NCI-H187 (cell line): Measurements from ENCODE around the gene ITIH3.

ENCODE experiments used
- DNase-seq, 2 experiments: peaks; one replicate each; lab custom pipeline; 2025; lab: John Stamatoyannopoulos, UW

ITIH3 gene

DNA sequence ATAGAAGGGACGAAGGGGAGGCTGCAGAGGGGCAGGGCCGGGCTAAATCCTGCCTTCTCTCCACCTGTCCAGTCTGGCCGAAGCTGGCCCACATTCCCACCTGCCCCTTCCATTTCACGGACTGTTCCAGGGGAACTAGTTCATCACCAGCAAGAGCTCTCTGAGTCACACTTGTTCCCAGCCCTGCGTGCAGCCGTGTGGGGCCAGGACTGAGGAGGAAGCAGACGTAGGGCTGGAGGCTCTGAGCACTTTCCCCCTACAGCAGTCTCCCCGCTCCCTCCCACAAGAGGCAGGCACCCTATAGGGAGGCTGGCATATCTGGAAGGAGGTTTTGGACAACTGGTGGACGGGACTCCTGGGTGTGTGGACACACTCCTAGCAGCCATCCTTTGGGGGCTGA lies 32.8 kb downstream of the ITIH3 start:
- no peak for DNase-seq

DNA sequence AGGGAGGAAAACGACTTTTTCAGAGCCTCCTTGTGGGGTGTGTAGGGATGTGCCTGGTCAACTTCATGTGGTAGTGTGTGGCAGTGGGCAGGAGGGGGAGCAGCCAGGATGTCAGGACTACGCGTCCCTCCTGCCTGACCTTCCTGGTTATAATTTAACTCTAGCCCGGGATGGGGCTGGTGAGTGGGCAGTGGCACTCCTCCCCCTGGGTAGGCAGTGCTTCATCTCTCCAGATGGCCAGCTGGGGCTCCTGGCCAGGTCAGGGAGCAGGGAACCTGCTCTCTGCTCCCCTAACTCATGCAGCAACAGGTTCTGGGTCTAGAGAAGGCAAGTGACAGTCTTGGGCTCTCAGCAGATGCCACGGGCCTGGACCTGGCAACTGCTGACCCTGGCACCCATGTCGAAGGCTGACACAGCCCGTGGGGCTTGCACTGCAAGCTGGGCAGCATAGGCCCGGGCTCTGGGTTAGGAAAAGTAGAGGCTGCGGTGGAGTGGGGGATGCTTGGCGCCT lies 33.3 kb downstream of the ITIH3 start:
- no peak for DNase-seq

DNA sequence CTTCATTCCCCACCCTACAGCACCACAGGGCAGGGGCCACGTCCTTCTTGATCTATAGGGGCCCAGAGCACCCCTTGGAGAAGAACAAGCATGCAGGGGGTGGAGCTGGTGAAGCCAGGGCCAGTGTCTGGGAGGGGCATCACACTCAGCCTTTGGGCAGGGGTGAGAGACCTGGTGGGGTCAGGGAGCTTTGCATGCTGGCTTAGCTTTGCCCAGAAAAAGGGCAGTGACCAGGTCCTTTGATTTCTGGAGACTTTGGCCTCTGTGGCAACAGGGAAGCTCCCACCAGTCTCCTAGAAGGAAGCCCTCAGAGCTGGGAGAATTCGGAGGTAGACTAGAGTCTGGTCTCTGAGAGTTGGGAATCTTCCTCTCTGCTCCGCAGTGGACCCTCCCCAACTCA lies 34.9 kb downstream of the ITIH3 start:
- no peak for DNase-seq

DNA sequence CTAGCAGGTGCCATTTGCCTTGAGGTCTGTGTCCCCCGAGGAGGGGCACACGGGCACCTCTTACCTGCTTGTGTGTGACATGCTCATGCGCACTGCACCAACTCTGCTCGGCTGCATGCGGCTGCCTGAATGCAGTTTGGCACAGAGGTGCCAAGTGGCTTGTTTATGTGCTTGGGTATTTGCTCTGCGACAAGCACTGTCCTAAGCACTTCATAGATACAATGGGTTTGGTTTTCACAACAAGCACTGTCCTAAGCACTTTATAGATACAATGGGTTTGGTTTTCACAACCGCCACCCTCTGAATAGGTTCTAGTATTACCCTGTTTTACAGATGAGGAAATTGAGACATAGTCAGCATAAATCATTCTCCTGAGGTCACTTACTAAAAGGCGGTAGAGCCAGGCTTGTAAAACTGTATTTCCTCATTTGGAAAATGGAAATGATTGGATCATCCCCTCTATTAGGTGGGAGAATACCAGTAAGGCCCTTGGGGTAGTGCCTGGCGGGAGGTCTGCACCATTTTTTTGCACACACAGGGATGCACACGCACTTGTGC lies 35.4 kb downstream of the ITIH3 start:
- DNase-seq, result no peak

DNA sequence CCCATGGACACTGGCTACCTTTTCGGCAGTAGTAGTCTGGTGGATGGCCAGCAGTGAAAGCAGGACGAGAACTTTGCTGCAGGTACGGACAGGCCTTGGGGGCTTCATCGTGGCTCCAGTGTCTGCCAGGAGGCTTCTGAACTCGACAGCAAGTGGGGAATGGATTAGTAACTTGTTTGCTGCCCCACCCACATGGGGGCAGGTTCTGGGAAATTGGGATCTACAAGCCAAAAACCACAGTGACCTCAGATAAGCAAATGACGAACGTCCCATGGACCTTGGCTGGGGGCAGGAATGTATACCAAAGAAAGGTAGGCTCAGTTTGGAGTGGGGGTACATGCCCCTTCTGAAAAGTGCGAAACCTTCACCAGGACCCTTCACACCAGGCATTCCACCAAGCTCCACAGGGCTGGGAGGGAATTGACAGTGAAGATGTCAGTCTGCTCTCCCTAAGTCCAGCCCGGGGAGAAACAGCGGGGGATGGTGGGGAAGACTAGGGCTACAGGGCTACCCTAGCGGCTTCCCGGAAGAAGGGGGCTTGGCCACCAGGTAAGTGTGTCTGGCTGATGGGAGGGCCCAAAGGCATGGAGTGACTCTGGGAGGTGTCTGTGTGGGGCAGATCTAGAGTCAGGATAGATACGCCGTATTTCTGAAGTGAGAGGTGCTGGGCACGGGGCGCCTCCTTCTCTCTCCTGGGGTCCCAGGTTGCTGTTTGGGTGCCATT lies 36.1 kb downstream of the ITIH3 start, which contains the start of gene ITIH4:
Gene ITIH4, minus strand, starts transcription at position 138 of the 724 bp plus-strand sequence. Its CDS starts 30 bp downstream, at position 108.
- DNase-seq, result no peak

GRCh38 chr3:52831500-52832301 lies 37.1 kb downstream of the ITIH3 start:
- DNase-seq, result no peak

- DNase-seq, result no peak
Observed at GRCh38 chr3:52833202-52833601, 38.6 kb downstream of the ITIH3 start.

DNA sequence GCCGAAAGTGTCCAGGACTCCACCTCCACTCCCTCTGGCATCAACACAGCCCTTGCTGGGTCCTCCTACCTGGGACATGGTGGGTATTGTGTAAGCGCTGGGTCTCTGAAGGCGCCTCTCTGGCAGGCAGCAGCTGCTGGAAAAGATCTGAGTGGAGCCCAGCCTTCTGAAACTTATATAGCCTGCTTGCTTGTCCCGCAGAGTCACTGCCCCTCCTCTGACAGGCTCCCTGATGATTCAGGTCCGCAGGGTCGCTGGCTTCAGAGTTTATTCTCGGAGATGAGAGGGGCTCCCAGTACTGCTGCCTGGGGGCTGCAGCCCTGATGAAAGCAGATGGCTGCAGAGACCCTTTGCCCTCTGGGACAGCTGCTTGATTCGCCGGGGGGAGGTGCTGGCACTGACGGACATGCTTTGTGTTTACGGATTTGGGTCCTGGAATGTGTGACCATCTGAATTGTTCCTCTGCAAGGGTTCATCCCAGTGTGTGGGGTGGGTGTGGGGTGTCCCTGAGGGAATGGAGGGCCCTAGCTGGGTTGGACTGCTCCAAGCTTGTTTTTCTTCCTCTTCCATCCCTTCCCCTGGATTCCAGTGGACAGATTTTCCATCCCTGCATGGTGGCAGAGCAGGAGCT lies 40.4 kb downstream of the ITIH3 start, which contains the start of gene MUSTN1:
Gene MUSTN1, minus strand, starts transcription at position 149 of the 631 bp plus-strand sequence. Its CDS starts 71 bp downstream, at position 78.
- DNase-seq, result no peak

GRCh38 chr3:52835766-52836470 lies 41.3 kb downstream of the ITIH3 start:
- DNase-seq, result no peak

- no peak for DNase-seq
Observed at GRCh38 chr3:52836471-52836845, 41.9 kb downstream of the ITIH3 start.

DNA sequence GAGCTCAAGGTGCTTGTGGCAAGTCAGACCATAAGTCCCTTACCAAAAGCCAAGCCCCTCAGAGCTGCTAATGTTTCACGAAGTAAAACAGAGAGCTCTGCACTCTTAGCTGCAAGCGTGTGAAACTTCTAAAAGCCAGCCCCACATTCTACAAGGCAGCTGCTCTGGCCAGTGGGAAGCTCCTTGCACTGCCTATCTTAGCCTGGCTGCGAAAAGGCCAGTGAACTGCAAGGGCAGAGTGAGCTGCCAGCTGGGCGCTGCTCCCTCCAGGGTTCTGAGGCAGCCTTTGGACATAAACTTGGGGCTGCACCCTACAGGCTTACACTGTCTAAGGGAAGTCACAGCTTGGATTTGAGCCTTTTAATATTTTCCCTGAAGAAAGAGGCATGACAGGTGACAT lies 42.4 kb downstream of the ITIH3 start:
- DNase-seq, result no peak

DNA sequence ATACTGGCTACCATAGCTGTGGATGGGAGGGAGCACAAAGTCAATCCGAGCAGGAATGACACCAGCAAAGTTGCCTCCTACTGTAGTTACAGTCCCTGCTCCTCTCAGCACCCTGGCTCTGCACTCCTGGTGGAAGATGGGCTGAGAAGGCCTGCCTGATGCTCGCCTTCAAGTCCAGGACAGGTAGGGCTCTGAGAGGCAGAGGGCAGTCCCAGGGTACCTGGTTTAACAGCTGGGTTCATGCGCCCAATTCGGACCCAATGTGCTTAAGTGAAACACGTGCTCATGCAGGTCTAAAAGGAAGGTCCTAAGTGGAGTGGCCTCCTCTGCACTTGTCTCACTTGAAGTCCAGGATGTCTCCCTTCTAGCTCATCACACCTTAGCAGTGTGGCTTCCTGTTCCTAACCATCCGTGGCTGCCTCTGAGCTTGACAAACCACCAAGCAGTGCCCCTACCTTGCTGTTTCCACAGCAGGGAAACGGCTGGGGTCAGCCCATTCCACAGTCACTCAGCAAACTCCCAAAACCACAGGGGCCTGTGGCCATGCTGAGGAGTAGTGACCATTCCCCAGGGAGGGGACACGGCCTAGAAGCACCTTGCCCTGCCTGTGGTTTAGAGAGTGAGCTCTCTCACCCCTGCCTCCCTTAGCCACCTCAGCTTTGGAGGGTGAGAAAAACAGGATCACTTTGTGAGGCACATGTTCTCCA lies 44.1 kb downstream of the ITIH3 start:
- DNase-seq, result no peak

DNA sequence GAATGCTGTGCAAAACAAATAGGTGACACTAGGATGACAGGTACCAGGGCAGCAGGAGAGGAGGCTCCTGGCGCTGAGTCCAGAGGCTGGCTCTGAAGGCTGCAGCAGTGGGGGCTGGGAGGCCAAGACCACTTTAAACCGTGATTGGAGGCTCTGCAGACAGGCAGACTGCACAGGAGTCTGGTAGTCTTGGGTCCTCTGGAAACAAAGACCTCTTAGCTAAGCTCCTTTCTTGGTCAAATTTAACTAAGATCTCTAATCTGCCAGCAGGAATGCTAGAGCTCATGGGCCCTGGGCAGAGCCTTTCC lies 44.6 kb downstream of the ITIH3 start:
- DNase-seq, result no peak

GRCh38 chr3:52839892-52840545 lies 45.4 kb downstream of the ITIH3 start:
- DNase-seq, result no peak

GRCh38 chr3:52841211-52841980 lies 46.8 kb downstream of the ITIH3 start:
- DNase-seq, result no peak

DNA sequence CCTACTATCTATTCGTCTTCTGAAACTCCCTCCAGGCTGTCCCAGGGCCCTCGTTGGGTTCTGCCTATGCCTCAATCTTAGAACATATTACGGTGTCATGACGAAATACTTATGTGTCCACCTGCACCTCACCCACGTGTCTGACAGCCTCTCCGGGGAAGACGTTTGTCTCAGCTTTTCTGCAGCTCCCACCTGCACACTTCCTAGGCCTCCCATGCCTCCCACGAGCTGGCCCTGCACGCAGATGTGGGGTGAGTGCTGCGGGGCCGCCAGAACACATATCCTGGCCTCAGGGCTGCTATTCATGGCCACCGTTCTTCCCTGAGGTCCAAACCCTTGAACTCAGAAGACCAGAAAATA lies 47.4 kb downstream of the ITIH3 start:
- DNase-seq, result no peak

- DNase-seq, result no peak
Observed at GRCh38 chr3:52842424-52842823, 47.8 kb downstream of the ITIH3 start.

- no peak for DNase-seq
Observed at GRCh38 chr3:52843108-52843865, 48.7 kb downstream of the ITIH3 start.

DNA sequence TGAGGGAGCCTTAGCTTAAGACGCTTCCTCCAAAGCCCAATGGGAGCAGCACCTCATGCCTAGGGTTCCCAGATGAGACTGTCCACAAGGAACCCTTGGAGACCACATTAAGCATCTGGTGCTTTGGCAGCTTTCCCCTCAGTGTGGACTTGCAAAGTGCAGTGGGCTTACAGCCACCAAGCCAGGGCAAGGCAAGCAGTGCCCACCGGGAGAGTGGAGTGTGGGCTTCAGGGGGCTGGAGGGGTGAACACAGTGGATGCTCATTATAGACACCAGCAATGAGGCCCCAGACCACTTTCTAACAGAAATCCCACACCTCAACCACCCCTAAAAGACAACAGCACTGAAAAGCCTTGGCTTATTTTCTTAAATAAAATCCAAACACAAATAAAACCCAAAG lies 49.3 kb downstream of the ITIH3 start:
- no peak for DNase-seq
